Spleen (tissue), 11 donors: Measurements from ENCODE around the gene TRIOBP. TPM values are rescaled to one million over a fixed set of nuclear protein-coding genes. Genes with fewer than 3 reads are reported as not detected.

ENCODE experiments used
- DNase-seq: peaks from one replicate; pipeline ENCODE4 v3.0.0-alpha.2; 2020
- H3K27ac ChIP-seq, 8 donors: fragments of 200-600 bp; sonication (generic) in 7 of 8; 1 replicate in 4 of 8; 2 replicates in 4 of 8; pipeline versions ENCODE4 v1.5.0 to v1.8.0; 2016 to 2021; ENCODE audit warnings: inconsistent platforms in 4 of 8, mild to moderate bottlenecking in 4 of 8, moderate library complexity in 1 of 8
- H3K27me3 ChIP-seq, 7 donors: fragments of 200-600 bp; sonication (generic) in 6 of 7; replicated peaks in 1 of 7; 1 replicate in 4 of 7; 2 replicates in 3 of 7; pipeline versions ENCODE4 v1.5.0 to v1.8.0; 2016 to 2021; ENCODE audit warnings: inconsistent platforms in 3 of 7, mild to moderate bottlenecking in 1 of 7
- H3K36me3 ChIP-seq, 6 donors: fragments of 200-600 bp; sonication (generic) in 5 of 6; 1 replicate in 4 of 6; 2 replicates in 2 of 6; pipeline versions ENCODE4 v1.5.0 to v1.8.0; 2016 to 2021; ENCODE audit warnings: inconsistent platforms in 2 of 6
- H3K4me1 ChIP-seq, 6 donors: fragments of 200-600 bp; sonication (generic) in 5 of 6; 1 replicate in 3 of 6; 2 replicates in 3 of 6; pipeline versions ENCODE4 v1.5.0 to v1.8.0; 2016 to 2021; ENCODE audit warnings: inconsistent platforms in 3 of 6
- H3K4me3 ChIP-seq, 8 donors: fragments of 200-600 bp; sonication (generic) in 7 of 8; 1 replicate in 4 of 8; 2 replicates in 4 of 8; pipeline versions ENCODE4 v1.5.0 to v1.8.0; 2016 to 2021; ENCODE audit warnings: inconsistent platforms in 4 of 8, mild to moderate bottlenecking in 4 of 8, moderate library complexity in 2 of 8
- H3K9me3 ChIP-seq, 8 donors: fragments of 200-600 bp; sonication (generic) in 7 of 8; 1 replicate in 4 of 8; 2 replicates in 4 of 8; pipeline versions ENCODE4 v1.5.0 to v1.8.0; 2016 to 2021; ENCODE audit warnings: inconsistent platforms in 4 of 8
- CTCF ChIP-seq, 11 experiments: fragments of 200-600 bp in 7 of 11; fragments of 450-650 bp in 4 of 11; sonication (generic) in 4 of 11; IDR thresholded peaks in 8 of 11; conservative IDR thresholded peaks in 3 of 11; 1 replicate in 7 of 11; 2 replicates in 4 of 11; pipeline versions ENCODE4 v1.4.0 to v1.8.0; 2016 to 2021; ENCODE audit warnings: antibody characterized with exemption in 11 of 11, inconsistent platforms in 4 of 11, mild to moderate bottlenecking in 1 of 11
- POLR2A ChIP-seq, 3 donors: fragments of 450-650 bp; IDR thresholded peaks; one replicate each; pipeline ENCODE4 v1.5.1; 2017; ENCODE audit warnings: antibody characterized with exemption in 3 of 3, mild to moderate bottlenecking in 1 of 3
- POLR2AphosphoS5 ChIP-seq, 3 donors: sonication (generic); formaldehyde crosslinking; IDR thresholded peaks; one replicate each; pipeline ENCODE4 v1.5.1; 2017; ENCODE audit warnings: antibody characterized with exemption in 3 of 3
- WGBS, 5 donors: extraction: QIAGEN DNeasy Blood & Tissue Kit in 3 of 5; methylation state at CpG; one replicate each; pipeline versions ENCODE4 v1.1.5 to v1.1.7; 2013 to 2018; 5-methylcytosine and 5-hydroxymethylcytosine counted together
- intact Hi-C: fragments of 100-400 bp; cut with DNase I; formaldehyde crosslinking; loops from one replicate; pipeline ENCODE4 v1.15.0; 2023; ENCODE audit warnings: low total_unique reads
- polyA plus RNA-seq, 3 donors: library from polyadenylated mRNA; stranded (reverse); fragments of 200-250 nt; gene quantifications; one replicate each; pipeline ENCODE4 v1.2.1, GENCODE V29; 2013
- total RNA-seq, 7 donors: library from RNA; depleted of rRNA in 3 of 7; stranded (reverse); fragments of >200 nt in 3 of 7; fragmentation: NEBNext Ultra II Directional in 4 of 7; extraction: Animal tissue kit (Norgen Biotek cat#: 25700) in 4 of 7; gene quantifications; one replicate each; pipeline versions ENCODE4 v1.1.0 to v1.2.1, GENCODE V29; 2016 to 2021
- donor health status: healthy with polysubstance abuse.
- donor health status: DM: no; HTN: no; CAD: no; lungs with moderate emphysema.
- donor health status: DM: no; HTN: no; CAD: no.
- donor health status: Bipolar disorder and iron deficiency.
- donor health status: healthy.
- donor health status: DM: no; HTN: no; CAD: no.
- donor health status: DM: yes; HTN: yes; CAD: no.

Gene TRIOBP
- total and polyA plus RNA-seq, 10 donors, result 24.6 to 151 (median 103) TPM

- 55 to 81% (median 71%) methylated on average over 15 to 17 of the region's 17 CpGs for WGBS, 5 donors
- H3K27ac ChIP-seq, result peak overlapping the region; percentile 33 to 98 (median 94)
- intact Hi-C loops, result no loop called here
- H3K27me3 ChIP-seq, result no peaks in the 10 kb centered on the region
- no peak for TF ChIP-seq POLR2A (IDR thresholded peaks at IDR 0.05)
- TF ChIP-seq CTCF (IDR thresholded peaks at IDR 0.05 in 8 of 11, conservative IDR thresholded peaks at IDR 0.05 in 3 of 11), result peak in 7 of 11 experiments; percentile 19 to 54 (median 45)
- TF ChIP-seq POLR2AphosphoS5 (IDR thresholded peaks at IDR 0.05), result peak; percentile 79 to 87 (median 83)
- no peaks in the 10 kb centered on the region for H3K9me3 ChIP-seq
- peak; percentile 88 for DNase-seq
- no peak overlapping the region for H3K4me3 ChIP-seq
- peaks cover 0 to 67% (median 32%) of the 10 kb centered on the region in 6 donors for H3K36me3 ChIP-seq
- H3K4me1 ChIP-seq, result peaks cover 40 to 100% (median 71%) of the 10 kb centered on the region in 6 donors
Observed at GRCh38 chr22:37752189-37753087, 55.6 kb downstream of the TRIOBP start.

- no peaks in the 10 kb centered on the region for H3K27me3 ChIP-seq
- peaks cover 28 to 100% (median 66%) of the 10 kb centered on the region in 6 donors for H3K4me1 ChIP-seq
- peak overlapping the region in 6 of 8 donors; percentile 72 to 98 (median 96) for H3K27ac ChIP-seq
- TF ChIP-seq POLR2AphosphoS5 (IDR thresholded peaks at IDR 0.05) (peak; percentile 7 to 58 (median 24)), CTCF (IDR thresholded peaks at IDR 0.05 in 8 of 11, conservative IDR thresholded peaks at IDR 0.05 in 3 of 11) (no peak), POLR2A (IDR thresholded peaks at IDR 0.05) (no peak)
- H3K4me3 ChIP-seq, result no peak overlapping the region
- no peaks in the 10 kb centered on the region for H3K9me3 ChIP-seq
- DNase-seq, result no peak
- WGBS, 5 donors, result 71 to 87% (median 85%) methylated on average over 10 of the region's 10 CpGs
- intact Hi-C loops, result no loop called here
- H3K36me3 ChIP-seq, result peaks cover 0 to 80% (median 45%) of the 10 kb centered on the region in 6 donors
Observed at GRCh38 chr22:37753746-37754145, 56.9 kb downstream of the TRIOBP start.

- no peaks in the 10 kb centered on the region for H3K27me3 ChIP-seq
- WGBS, 5 donors, result 92 to 96% (median 93%) methylated on average over 11 to 27 of the region's 27 CpGs
- intact Hi-C loops, result no loop called here
- no peak overlapping the region for H3K4me3 ChIP-seq
- H3K27ac ChIP-seq, result peak overlapping the region in 5 of 8 donors; percentile 25 to 67 (median 55)
- H3K36me3 ChIP-seq, result peaks cover 0 to 100% (median 69%) of the 10 kb centered on the region in 6 donors
- peaks cover 4 to 77% (median 35%) of the 10 kb centered on the region in 6 donors for H3K4me1 ChIP-seq
- no peaks in the 10 kb centered on the region for H3K9me3 ChIP-seq
- no peak for DNase-seq
- peak in 1 of 3 donors; percentile 60 for TF ChIP-seq POLR2AphosphoS5 (IDR thresholded peaks at IDR 0.05)
- TF ChIP-seq POLR2A (IDR thresholded peaks at IDR 0.05), result no peak
Observed at GRCh38 chr22:37757663-37758062, 60.8 kb downstream of the TRIOBP start.

GRCh38 chr22:37758694-37759093 is 61.8 kb downstream of the TRIOBP start:
- no peaks in the 10 kb centered on the region for H3K27me3 ChIP-seq

More at GRCh38 chr22:37758694-37759093, 61.8 kb downstream of the TRIOBP start:
- DNase-seq, result no peak
- H3K4me3 ChIP-seq, result peak overlapping the region in 1 of 8 donors; percentile 3
- peaks cover 0 to 68% (median 25%) of the 10 kb centered on the region in 6 donors for H3K4me1 ChIP-seq
- H3K36me3 ChIP-seq, result peaks cover 0 to 100% (median 78%) of the 10 kb centered on the region in 6 donors
- H3K9me3 ChIP-seq, result no peaks in the 10 kb centered on the region
- TF ChIP-seq POLR2A (IDR thresholded peaks at IDR 0.05) (no peak), POLR2AphosphoS5 (IDR thresholded peaks at IDR 0.05) (peak in 2 of 3 donors; percentile 60 to 71), CTCF (IDR thresholded peaks at IDR 0.05 in 8 of 11, conservative IDR thresholded peaks at IDR 0.05 in 3 of 11) (peak in 1 of 11 experiments; percentile 5)
- peak overlapping the region in 5 of 8 donors; percentile 25 to 67 (median 55) for H3K27ac ChIP-seq
- WGBS, 5 donors, result 45 to 62% (median 50%) methylated on average over 7 to 10 of the region's 10 CpGs
- intact Hi-C loops, result no loop called here
